DOHH2 (cell line): Measurements from ENCODE around the gene C16orf96.

ENCODE experiments used
- EZH2phosphoT487 ChIP-seq: fragments of 200-600 bp; sonication (generic); IDR thresholded peaks from 2 replicates; pipeline ENCODE4 v1.6.1; 2017; ENCODE audit warnings: borderline replicate concordance, mild to moderate bottlenecking, antibody characterized with exemption, low read length, moderate library complexity, mixed read lengths
- TF ChIP-seq, protein P1 (sequence below): fragments of 200-600 bp; sonication (generic); IDR thresholded peaks from one replicate; pipeline ENCODE4 v1.5.1; 2014; ENCODE audit warnings: antibody characterized with exemption, mild to moderate bottlenecking, low read depth, low read length; ENCODE audit not compliant: poor library complexity, severe bottlenecking

DNA sequence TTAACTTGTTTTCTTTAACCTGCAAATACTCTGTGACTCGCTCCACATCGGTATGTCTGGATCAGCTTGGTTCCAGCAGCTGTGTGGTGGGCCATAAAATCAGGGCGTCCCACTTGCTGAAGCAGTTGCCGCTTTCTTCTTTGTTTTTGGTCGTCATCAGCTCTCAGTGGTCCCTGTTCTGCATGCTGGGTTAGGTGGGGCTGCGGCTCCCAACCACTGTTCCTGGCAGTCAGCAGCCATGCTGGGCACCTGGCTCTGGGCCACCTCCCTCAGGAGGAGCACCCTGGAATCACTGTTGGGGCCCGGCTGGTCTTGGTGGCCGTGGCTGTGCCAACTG lies 91.5 kb downstream of the C16orf96 start:
- TF ChIP-seq, protein P1, sequence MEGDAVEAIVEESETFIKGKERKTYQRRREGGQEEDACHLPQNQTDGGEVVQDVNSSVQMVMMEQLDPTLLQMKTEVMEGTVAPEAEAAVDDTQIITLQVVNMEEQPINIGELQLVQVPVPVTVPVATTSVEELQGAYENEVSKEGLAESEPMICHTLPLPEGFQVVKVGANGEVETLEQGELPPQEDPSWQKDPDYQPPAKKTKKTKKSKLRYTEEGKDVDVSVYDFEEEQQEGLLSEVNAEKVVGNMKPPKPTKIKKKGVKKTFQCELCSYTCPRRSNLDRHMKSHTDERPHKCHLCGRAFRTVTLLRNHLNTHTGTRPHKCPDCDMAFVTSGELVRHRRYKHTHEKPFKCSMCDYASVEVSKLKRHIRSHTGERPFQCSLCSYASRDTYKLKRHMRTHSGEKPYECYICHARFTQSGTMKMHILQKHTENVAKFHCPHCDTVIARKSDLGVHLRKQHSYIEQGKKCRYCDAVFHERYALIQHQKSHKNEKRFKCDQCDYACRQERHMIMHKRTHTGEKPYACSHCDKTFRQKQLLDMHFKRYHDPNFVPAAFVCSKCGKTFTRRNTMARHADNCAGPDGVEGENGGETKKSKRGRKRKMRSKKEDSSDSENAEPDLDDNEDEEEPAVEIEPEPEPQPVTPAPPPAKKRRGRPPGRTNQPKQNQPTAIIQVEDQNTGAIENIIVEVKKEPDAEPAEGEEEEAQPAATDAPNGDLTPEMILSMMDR: no peak
- TF ChIP-seq EZH2phosphoT487: no peak
